T-helper 1 cell treated with Interleukin-12 subunit alpha and Interleukin-12 subunit beta and Interleukin-4 antibody, amounts not matched to agents 30 ng/mL and 1 ng/mL, for 36 hours (primary cell): ENCODE measurements around the gene NUDT6. TPM values are rescaled to one million over a fixed set of nuclear protein-coding genes. Genes with fewer than 3 reads are reported as not detected.
"Not testable (repeated sequence)": the region's sequence is repeated elsewhere in the genome, so short reads cannot be mapped to it uniquely, and the experiment has no call there.

Source experiments
- intact Hi-C: fragments of 100-400 bp; cut with micrococcal nuclease; formaldehyde crosslinking; loops from one replicate; pipeline ENCODE4 v1.15.1; 2024
- total RNA-seq: library from RNA; stranded (reverse); gene quantifications from 2 replicates; pipeline ENCODE4 v1.2.3, GENCODE V29; 2022

Gene NUDT6, protein sequence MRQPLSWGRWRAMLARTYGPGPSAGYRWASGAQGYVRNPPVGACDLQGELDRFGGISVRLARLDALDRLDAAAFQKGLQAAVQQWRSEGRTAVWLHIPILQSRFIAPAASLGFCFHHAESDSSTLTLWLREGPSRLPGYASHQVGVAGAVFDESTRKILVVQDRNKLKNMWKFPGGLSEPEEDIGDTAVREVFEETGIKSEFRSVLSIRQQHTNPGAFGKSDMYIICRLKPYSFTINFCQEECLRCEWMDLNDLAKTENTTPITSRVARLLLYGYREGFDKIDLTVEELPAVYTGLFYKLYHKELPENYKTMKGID
- 7.8 and 8.3 TPM in 2 replicates for total RNA-seq

DNA sequence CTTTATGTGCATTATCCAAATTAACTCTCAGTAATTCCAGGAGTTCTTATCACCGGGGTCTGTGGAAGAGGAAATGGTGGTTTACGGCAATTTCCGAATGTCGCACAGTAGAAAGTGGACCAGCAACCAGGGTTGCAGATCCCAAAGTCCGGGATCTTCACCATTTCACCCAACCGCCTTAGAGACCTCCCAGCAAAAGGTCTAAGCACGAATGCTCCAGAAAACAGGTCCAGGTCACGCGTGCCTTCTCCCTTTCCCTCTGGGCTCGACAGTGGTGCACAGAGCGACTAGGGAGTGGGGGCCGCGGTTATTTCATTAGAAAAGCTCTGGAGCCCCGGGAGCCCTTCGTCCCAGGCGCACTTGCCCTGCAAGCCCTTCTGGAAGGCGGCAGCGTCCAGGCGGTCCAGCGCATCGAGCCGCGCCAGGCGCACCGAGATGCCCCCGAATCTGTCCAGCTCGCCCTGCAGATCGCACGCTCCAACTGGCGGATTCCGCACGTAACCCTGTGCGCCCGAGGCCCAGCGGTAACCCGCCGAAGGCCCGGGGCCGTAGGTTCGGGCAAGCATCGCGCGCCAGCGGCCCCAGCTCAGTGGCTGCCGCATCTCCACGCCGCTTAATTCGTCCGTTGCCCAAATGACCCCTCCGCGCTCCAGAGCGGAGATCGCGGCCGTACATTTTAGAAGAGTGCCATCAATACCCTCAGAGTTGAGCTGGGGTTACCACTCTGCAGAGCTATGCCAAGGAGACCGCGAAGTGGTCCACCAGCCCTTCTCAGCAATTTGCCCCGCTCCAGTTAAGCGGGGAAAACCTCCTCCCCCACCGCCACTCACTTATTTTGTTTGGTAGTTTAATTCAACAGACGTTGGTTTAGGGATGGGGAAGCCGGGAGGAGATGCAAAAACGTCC is at the start of gene NUDT6:
TSS of gene NUDT6 (minus strand) at position 627 of the 906 bp plus-strand sequence. CDS start at position 602, 25 bp downstream.
- intact Hi-C loops: loop anchor here (2.0 to 5.0 kb wide), 12 partner anchors 163 to 1225 kb away; partner anchors contain the start of genes ANXA5, BLTP1, EXOSC9 and IL2

DNA sequence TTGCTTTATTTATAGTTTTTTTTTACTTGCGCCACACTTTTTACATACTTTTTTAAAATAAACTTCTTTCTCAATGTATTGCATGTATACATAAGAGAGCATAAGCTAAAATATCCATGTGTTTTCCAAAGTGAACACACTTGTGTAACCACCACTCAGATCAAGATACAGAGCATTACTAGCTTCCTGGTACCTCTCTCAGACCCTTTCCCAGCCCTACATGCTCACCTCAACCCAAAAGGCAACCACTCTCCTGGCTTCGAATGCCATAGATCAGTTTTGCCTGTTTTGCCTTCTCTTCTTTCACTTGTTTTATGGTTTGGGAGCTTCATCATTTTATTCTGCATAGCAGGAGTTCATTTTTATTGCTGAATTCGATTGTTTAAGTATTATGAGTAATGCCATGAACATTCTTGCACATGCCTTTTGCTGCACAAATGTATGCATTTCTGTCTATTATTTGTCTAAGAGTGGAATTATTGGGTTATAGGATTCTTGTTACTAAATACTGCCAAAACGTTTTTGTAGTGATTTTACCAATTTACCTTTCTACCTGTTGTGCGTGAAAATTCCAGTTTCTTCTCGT is 45.9 kb upstream of the NUDT6 start:
- intact Hi-C loops: no loop called here

DNA sequence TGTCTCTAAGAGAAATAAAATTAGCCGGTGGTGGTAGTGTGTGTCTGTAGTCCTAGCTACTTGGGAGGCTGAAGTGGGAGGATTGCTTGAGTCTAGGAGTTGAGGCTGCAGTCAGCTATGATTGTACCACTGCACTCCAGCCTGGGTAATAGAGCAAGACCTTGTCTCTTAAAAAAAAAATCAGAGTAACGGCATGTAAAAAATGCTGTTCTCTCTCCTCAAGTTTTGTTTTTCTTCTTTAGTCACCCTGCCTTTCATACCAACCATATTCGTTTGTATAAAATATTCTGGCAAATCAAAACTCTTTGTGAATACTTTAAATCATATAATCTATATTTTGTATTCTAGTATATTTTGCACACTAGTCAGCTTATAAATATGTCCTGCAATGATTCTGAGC is 44.8 kb upstream of the NUDT6 start:
- intact Hi-C loops: no loop called here

DNA sequence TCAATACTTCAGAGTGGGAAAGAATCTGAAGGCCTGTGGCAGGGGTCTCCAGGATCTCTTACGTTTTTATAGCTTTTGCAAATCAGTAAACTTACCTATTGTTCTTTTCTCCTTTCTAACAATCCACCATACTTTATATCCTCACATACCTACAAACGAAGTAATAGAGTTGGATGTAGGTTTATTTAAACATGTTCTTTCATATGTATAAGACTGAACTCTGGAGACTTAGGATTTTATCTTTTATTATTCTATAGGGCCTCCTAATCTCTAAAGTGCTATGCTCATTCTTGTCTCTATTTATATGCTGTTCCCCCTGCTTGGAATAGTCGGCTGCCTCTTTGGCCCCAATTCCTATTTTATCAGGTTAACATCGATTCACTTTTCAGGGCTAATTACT is 43.8 kb upstream of the NUDT6 start:
- intact Hi-C loops: no loop called here

DNA sequence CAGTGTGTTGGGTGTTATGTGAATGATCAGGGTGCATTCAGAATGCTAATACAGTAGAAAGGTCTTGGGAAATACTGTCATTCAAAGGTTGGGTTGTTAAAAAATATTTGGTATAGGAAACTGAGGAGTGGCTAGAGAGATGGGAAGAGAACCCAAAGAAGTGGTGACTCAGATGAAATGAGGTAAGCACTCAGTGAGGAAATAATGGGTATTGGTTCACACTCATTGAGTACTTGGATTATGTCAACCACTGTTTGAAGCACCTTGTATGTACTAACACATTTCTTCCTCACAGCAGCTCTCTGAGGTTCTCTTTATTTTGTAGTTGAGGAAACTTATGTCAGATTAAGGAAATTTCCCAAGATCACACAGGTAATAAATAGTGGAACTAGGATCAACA is 40.8 kb upstream of the NUDT6 start:
- intact Hi-C loops: no loop called here

DNA sequence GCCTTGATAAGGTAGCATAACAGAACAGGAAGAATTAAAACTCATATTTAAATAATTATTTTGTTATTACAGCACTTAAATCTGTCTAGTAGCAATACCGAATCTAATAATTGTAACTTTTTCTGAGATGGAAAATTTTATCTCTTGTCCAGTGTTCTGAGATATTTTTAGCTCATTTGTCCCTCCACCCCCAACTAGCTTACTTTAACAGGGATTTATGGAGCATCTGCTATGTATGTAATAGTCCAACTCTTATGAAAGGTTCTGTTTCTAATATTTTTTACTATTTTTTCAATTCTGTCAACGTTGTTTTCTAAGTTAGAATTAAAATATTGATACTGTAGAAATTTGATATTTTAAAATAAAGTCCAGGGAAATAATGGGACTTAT is 38.2 kb upstream of the NUDT6 start:
- intact Hi-C loops: no loop called here

DNA sequence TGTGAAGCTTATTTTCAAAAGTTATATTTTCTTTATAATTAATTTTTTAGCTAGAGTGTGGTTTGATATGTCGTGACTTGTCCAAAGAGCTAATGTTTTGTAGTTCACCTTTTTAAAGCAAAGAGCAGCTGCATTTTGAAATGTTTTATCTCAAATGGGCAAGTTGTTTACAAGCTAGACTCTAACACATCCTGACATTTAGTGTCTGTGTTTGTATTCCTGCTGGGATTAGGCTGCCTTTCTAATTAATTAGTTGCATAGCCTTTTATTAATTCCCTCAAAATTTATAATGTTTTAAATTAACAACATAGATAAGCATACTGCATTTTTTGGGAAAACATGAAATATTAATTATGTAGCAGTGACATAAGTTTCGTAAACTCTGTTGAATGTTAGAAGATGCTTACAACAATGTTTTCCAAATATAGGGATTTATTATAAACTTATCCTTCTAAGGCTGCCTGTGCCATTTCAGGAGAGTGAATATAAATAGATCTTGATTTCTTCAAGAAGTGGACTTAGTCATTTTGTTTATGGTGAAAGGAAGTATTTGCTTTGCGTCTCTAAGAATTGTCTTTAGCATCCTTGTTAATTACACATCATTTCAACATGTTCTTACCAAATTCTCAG is 37.7 kb upstream of the NUDT6 start:
- intact Hi-C loops: no loop called here

DNA sequence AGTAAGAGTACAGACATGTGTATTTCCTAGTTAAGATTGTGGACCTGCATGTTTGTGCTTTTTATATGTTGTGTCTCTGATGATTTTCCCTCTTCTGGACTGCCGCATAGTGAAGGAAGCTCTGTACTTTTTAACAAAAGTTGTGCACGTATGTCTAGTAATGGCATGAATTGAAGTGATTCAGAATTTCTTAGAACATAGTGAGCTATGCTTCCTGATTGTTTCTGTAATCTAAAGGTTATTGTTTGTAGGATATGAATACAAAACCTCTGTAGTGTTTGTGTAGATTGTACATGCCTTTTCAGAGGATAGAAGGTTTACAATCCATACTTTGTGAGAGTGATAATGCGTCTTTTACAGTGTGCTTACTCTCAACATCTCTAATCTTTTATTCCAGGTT is 37.0 kb upstream of the NUDT6 start:
- intact Hi-C loops: no loop called here

DNA sequence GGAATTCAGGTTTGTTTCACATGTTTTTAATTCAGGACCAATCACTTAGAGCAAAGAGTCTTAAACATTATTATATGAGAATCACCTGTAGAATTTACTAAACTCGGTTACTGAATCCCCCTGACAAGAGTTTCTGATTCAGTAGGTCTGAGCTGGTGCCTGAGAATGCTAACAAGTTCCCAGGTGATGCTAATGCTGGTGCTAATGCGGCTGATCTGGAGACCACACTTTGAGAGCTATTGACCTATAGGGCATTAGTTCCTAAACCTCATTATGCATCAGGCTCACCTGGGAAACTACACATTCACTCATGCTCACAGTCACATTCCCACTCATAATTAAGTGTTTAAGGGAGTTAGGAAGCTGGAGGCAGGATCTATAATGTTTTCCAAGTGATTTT is 36.1 kb upstream of the NUDT6 start:
- intact Hi-C loops: no loop called here

DNA sequence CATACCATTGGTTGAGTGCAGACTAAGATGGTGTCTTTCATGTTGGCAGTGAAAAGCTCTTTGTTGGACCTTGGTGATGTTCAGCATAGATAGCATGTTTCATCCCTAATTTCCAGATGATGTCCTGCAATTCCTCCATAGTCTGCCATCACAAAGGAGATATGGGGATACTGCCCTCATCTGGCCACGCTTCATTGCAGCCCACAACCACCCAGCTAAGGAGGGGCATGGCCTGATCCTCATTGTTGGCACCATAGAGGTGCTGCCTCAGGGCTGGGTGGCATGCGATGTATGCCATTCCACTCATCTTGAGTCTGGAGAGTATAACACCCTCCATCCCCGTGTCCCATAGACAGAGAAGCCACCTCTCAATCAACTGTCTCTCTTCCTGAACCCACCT is 31.5 kb upstream of the NUDT6 start:
- intact Hi-C loops: no loop called here

DNA sequence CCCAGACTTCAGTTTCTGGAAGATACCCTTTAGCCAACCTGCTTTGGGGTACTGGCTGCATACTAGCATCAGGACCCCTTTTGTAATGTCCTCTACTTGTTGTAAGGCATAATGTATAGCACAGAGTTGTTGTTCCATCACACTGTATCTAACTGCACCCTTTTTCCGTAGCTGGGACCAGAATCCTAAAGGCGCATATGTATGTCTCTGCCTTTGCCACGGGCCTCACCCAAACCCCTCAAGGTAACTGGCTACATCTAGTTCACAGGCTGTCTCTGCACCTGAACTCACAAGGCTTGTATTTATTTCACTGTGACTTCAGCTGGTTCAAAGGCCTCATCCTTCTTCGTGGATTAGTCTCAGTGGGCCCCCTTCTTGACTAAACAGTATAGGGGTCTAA is 29.6 kb upstream of the NUDT6 start:
- intact Hi-C loops: no loop called here

DNA sequence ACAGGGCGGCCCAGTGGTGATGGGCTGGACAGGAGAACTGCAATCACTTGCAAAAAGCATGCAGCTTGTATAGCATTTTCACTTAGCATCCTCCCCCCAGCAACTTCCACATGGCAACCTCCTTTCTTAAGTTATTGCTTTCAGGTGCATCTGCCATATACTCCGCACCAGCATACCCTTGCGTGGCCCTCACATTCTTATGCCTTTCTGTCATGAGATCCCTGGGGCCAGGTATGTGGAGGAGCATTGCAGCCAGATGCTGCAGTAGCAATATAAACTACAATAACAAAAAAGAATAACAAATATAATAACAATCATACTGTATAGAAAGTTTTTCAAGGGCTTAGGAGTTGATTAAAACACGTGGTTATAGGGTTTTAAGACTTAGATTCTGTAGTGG is 26.3 kb upstream of the NUDT6 start:
- intact Hi-C loops: no loop called here

DNA sequence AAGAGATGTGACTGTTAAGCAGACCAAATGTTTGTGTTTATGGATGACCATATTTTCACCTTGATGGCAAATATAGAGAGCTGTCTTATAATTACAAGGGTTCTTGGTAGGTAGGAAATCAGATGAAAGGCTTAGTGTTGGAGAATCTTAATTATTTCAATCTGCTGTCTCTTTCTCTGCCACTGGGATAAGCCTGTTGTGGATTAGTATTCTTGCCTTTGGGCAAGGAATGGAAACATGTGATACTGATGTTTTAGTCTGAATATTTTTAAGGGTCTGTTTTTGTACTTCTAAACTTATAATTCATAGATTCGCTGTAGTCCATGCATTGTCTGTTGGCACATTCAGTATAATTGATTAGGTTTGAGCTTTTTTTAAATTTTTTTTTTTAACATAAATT is 23.7 kb upstream of the NUDT6 start:
- intact Hi-C loops: no loop called here

DNA sequence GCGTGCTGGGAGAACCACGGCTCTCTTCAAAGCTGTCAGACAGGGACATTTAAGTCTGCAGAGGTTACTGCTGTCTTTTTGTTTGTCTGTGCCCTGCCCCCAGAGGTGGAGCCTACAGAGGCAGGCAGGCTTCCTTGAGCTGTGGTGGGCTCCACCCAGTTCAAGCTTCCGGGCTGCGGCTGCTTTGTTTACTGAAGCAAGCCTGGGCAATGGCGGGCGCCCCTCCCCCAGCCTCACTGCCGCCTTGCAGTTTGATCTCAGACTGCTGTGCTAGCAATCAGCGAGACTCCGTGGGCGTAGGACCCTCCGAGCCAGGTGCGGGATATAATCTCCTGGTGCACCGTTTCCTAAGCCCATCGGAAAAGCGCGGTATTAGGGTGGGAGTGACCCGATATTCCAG is 22.7 kb upstream of the NUDT6 start:
- intact Hi-C loops: not testable (repeated sequence)

DNA sequence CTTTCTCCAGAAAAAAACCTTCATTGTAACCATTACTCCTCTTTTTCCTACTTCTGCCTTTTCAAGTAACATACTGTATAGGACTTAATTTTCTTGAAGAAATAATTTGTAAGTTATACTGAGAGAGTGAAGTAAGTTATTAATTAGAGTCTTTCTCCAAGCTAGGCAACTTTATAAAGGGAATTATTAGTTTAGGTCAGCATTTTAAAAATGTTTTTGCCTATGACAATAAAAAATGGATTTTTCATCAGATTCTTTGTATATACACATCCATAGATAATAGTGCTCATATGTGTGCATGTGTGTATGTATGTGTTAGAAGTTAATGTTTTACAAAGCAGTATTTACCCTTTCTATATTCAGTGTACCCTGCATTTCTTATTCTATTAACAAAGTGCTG is 10.4 kb upstream of the NUDT6 start:
- intact Hi-C loops: no loop called here

DNA sequence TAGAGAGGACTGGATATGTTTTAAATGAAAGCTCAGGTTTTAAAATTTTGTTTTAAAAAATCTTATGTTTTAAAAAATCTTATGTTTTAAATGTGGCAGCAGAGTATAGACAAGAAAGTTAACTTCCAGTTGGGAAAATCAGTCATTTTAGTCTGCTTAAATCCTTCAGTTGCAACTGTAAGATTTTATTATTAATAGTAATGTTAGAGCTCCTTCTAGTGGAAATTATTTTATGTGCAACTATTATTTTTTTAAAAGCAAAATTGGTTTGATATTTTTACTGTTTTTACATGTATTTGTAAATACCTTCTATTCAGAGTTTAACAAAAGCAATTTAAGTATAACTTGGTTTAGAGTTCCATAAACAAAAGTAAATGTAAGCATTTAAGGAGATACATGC is 8.5 kb upstream of the NUDT6 start:
- intact Hi-C loops: loop anchor here (1.0 to 2.0 kb wide), 7 partner anchors 173 to 1031 kb away; partner anchors contain the start of gene BBS12

DNA sequence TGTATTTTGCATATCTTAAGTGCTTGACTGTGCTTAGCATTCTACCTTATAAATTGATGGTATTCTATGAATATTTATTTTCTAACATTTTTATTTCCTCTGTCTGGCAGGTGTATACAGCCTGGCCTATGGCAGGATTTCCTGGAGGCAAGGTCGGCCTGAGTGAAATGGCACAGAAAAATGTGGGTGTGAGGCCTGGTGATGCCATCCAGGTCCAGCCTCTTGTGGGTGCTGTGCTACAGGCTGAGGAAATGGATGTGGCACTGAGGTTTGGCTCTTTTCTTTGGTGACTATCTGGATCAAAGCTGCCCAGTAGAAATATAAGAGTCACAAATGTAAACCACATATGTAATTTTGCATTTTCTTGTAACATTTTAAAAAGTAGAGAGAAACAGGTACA is 6.5 kb upstream of the NUDT6 start:
- intact Hi-C loops: no loop called here

DNA sequence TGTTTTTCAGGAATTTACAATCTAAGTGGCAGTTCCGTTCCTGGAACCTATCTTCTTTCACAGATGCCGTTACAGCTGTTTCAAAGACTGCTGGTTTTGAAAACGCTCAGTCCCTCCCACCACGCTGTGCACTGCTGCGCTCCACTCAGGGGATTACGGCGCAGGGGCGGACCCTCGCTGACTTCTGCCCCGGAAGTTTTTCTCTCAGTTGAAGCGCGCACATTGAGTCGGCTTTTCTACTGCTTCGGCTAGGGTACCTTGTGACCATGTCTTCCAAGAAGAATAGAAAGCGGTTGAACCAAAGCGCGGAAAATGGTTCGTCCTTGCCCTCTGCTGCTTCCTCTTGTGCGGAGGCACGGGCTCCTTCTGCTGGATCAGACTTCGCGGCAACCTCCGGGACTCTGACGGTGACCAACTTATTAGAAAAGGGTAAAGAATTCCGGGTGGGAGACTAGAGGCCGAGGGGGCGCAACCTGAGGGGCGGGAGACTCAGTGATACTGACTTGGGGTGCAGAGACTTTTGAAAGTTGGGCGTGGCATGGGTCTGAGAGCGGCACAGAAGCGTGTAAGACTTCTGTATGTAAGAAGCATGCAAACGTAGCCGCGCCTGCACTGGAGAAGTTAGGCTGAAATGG is 597 bp upstream of the NUDT6 start:
- intact Hi-C loops: loop anchor here (1.0 to 5.0 kb wide), 20 partner anchors 95 to 1226 kb away; partner anchors contain the start of genes ANXA5, BBS12, BBS7 and BLTP1

DNA sequence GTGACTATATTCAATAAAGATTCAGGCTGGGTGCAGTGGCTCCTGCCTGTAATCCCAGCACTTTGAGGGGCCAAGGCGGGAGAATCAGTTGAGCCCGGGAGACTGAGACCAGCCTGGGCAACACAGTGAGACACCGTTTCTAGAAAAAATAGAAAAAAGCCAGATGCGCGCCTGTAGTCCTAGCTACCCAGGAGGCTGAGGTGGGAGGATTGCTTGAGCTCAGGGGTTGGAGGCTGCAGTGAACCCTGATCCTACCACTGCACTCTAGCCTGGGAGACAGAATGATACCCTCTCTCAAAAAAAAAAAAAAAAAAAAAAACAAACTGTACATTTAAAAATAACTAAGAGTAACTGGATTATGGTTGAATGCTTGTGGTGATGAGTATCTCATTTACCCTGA is 1.1 kb downstream of the NUDT6 start:
- intact Hi-C loops: loop anchor here (5.0 kb wide), 3 partner anchors 304 to 1224 kb away; partner anchors contain the start of genes ANXA5 and IL2

DNA sequence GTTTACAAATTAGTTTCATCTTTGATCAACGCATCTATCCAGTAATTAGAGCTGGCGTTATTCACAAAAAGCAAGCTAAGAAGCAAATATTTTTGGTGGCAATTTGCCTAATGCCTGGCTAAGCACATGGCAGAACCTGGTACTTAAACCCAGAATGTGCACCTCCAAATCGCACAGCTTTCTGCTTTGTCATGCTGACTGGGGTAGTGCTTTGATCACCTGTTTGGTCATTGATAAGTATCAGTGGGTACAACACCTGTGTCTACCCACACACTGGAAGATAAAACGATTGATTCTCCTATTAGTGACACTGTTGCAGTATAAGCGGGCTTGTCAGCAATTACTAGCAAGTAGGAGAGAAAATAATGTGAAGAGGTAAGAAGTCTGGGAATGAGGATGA is 1.9 kb downstream of the NUDT6 start:
- intact Hi-C loops: loop anchor here (5.0 kb wide), 3 partner anchors 303 to 1223 kb away; partner anchors contain the start of genes ANXA5 and IL2

DNA sequence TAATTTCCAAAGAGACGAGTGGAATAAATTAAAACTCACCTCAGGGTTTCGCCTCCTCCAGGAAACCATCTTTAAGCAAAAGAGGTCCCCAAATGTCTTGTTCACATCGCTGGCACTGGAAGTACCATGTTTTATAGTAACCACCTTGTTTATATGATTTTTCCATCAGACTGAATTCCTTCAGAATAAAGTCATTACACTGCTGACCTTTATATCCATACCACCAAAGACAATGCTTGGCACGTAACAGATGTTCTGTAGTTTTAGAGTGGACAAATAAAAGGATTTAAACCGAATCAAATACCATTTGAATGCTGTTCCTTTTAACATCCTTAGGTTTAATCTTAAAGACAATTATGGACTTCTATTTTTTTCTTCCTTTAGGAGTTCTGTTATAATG is 4.7 kb downstream of the NUDT6 start:
- intact Hi-C loops: no loop called here
